CD4-positive, alpha-beta T cell treated with Interleukin-15 for 1 hour (primary cell): Measurements from ENCODE around the gene ATXN2.
"Not testable (repeated sequence)": the region's sequence is repeated elsewhere in the genome, so short reads cannot be mapped to it uniquely, and the experiment has no call there.

Experiments used
- DNase-seq: peaks from one replicate; pipeline ENCODE4 v3.0.0-alpha.2; 2020

The ATXN2 gene

DNA sequence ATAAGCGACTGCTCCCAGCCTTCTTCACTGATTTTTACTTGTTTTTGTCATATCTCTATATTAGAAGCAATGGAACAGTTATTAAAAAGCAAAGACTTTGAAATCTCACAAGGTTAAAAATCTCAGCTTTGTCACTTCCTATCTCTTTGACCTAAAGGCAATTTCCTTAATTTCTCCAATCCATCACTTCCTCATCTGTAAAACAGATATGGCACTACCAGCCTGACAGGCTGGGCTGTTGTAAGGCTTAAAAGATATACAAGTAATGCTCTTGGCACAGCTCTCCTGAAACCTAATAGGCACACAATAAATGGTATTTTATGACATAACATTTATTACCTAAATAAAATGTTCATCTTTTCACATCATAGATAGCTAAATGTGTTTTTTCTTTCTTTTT lies 25.6 kb downstream of the ATXN2 start:
- no peak for DNase-seq

DNA sequence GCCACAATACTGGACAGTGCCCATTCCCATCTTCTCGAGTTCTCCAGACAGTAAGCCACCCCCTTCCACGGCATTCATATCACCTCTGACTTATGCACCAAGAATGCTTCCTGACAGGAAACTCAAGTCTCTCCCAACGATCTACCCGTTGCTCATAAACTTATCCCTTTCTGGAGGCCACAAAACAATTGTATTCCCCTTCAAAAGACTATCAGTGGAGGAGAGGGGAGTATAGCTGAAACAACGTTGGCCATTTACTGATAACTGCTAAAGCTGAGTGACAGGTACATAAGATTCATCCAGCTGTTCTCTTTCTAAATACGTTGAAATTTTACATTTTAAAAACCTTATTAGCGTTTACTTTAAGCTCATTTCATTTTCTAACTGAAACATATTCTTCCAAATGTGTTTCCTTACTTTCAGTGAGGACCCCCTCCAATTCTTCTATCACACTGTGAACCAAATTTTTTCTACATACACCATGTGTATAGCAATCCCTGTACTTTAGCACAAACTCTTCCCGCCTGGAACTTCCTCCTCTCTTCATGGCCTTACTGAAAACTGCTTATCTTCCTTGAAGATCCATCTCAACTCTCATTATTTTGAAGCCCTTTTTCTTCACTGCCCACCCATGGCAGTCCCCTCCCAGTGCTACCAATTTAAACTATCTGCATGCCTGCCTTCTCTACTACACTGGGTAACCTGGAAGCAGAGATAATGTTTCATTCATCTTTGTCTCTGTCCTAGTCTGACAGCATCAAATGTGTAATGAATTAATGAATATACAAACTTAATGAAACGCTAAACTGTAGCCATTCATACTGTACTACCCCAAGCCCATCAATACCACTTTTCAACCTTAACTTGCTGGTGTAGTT lies 28.8 kb downstream of the ATXN2 start:
- DNase-seq: no peak

DNA sequence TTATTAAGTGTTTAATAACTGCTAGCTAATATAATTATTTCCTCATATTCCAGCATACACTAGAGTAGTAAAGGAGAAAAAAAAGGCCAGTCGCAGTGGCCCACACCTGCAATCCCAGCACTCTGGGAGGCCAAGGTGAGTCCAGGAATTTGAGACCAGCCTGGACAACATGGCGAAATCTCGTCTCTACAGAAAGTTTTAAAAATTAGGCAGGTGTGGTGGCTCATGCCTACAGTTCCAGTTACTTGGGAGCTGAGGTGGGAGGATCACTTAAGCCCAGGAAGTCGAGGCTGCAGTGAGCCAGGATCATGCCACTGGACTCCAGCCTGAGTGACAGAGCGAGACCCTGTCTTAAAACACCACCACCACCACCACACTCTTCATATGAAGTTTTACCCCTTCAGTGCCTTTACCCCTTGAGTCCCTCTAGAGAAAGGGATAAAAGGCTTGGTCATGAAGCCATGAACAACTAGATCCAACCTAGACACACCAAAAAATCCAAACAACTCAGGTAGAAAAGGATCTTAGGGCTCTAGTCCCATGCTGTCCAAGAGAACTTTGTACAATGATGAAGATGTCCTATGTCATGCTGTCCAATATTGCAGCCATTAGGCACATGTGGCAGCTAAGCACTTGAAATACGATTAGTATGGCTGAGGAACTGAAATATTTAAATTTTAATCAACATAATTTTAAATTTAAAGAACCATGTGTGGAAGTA lies 29.6 kb downstream of the ATXN2 start:
- DNase-seq: no peak

DNA sequence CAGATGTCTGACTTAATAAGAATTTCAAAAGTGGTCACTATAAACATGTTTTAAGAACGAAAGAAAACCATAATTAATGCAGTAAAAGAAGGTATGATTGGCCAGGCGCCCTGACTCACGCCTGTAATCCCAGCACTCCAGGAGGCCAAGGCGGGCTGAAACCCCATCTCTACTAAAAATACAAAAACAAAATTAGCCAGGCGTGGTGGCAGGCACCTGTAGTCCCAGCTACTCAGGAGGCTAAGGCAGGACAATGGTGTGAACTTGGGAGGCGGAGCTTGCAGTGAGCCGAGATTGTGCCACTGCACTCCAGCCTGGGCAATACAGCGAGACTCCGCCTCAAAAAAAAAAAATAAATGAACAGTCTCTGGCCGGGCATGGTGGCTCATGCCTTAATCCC lies 38.3 kb downstream of the ATXN2 start:
- DNase-seq: not testable (repeated sequence)

DNA sequence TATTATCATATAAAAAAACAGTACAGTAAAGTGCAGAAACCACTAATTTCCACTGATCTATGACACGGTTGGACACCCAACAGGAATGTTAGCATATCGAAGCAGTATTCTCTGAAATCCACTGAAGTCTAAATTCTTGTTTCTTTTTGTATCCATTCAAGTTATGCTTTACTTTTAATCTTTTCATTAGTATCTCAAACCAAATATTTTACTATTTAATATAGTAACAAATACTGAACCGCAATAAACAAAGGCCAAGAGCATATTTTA lies 41.1 kb downstream of the ATXN2 start:
- no peak for DNase-seq

DNA sequence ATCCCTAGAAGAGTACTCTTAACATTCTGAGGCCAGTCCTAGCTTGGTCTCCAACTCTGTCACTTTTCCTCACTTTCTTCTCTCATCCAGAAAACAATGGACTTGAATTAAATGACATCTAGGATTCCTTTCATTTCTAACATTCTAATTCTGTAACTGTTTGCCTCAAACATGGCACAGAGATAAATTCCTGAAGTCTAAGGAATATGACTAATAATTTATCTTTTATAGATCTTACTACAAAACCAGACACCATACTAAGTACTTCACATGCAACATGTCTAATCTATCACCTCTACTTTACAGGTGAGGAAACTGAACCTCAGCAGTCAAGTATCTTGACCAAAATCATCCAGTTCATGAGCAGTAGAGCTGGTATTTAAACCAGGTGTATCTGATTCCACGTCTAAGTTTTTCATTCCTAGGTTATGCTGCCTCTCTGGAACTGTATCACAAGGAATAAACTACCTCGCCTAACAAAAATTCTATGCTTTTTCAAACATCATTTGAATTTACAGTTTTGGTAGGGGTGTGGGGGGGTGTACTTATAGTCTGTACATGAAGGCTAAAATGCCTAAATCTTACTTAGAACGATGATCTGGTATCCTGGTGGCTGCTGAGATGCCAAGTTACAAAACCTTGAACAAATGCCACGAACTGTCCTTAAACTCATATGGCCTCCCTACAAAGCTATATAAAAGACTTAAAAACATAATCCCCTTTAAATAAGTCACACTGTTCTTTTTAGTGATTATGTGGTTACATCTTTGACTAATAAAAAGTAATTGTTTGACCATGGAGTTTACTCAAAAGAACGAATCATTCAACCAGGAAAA lies 41.6 kb downstream of the ATXN2 start:
- no peak for DNase-seq

DNA sequence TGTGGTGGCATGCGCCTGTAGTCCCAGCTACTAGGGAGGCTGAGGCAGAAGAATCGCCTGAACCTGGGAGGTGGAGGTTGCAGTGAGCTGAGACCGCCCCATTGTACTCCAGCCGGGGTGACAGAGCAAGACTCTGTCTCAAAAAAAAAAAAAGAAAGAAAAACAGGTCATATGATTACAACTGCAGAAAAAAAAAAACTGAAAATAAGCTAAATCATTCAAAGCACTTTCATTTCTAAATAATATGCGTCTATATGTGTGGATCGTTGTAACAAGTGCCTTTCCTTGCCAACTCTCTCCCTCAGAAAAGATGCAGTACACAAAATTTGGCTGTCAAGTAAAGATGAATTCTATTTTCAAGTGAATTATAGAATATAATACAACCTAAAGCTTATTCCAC lies 42.4 kb downstream of the ATXN2 start:
- no peak for DNase-seq

DNA sequence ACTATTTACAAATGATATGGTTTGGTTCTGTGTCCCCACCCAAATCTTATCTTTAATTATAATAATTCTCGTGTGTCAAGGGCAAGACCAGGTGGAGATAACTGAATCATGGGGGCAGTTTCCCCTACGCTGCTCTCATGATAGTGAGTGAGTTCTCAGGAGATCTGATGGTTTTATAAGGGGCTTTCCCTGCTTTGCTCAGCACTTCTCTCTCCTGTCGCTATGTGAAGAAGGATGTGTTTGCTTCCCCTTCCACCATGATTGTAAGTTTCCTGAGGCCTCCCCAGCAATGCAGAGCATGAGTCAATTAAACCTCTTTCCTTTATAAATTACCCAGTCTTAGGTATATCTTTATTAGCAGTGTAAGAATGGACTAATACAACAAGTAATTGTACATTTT lies 43.8 kb downstream of the ATXN2 start:
- not testable (repeated sequence) for DNase-seq

DNA sequence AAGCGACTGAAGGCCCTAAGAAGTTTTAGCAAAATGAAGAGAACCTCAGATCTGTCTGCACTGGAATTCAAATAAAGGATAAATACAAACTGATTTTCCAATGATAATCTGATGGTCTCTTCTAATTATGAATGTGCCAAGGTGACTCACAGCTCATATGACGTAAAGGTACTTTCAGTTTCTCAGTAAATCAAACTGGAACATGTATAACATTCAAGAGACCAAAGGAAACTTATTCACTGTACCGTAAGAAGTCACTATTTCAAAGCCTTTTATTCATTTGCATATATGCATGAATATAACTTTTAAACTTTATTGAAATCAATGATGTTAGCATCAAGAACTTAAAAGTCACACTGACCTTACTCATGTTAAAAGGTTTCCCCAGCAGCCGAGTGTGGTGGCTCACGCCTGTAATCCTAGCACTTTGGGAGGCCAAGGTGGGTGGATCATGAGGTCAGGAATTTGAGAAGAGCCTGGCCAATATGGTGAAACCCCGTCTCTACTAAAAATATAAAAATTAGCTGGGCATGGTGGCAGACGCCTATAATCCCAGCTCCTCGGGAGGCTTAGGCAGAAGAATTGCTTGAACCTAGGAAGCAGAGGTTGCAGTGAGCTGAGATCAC lies 52.2 kb downstream of the ATXN2 start:
- no peak for DNase-seq

DNA sequence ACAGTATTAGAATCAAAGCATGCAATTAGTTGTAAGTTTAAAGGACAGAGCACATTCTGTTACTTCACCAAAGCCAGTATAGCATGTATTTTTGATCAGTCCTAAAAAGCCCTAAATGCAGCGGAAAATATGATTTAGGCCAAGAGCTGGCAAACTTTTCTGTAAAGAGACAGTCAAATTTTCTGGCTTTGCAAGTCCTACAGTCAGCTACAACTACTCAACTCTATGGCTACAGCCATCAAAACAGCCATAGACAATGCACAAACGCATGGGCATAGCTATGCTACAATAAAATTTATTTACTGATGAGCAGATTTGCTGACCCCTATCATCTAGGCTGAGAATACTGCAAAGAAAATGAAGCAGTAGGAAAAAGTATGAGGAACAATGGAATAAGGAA lies 52.9 kb downstream of the ATXN2 start:
- DNase-seq: no peak

DNA sequence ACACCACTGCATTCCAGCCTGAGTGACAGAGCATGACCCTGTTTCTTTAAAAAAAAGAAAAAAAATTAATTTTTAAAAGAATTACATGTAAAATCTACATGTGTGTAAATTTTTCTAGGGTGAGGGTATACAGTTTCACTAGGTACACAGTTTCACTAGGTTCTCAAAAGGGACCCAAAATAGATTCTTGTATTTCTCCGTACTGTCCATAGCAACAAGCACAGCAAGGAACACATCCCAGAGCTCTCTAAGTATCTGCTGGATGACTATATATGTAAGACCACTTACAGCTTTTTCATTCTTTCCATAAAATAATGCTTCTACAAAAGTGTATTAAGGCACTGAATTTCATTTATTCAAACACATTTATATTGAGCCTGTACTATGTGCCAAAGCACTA lies 55.1 kb downstream of the ATXN2 start:
- DNase-seq: no peak

DNA sequence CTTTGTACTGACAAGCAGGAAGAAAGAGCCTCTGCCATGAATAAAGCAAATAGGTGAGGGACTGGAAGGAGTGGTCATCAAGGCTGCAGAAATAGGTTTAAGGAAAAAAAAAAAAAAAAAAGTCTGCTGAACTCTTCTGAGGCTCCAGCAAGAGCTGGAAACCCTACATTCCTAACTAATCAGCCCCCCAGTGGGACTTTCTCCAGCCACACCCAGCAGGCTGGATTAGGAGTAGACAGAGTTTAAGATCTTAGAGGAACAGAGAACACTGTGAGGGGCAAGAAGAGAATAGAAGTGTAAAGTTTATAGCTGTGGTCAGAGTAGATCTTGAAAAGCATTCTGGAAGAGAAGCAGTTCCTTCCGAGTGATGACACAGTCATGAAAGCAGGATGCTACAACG lies 66.4 kb downstream of the ATXN2 start:
- DNase-seq: no peak

DNA sequence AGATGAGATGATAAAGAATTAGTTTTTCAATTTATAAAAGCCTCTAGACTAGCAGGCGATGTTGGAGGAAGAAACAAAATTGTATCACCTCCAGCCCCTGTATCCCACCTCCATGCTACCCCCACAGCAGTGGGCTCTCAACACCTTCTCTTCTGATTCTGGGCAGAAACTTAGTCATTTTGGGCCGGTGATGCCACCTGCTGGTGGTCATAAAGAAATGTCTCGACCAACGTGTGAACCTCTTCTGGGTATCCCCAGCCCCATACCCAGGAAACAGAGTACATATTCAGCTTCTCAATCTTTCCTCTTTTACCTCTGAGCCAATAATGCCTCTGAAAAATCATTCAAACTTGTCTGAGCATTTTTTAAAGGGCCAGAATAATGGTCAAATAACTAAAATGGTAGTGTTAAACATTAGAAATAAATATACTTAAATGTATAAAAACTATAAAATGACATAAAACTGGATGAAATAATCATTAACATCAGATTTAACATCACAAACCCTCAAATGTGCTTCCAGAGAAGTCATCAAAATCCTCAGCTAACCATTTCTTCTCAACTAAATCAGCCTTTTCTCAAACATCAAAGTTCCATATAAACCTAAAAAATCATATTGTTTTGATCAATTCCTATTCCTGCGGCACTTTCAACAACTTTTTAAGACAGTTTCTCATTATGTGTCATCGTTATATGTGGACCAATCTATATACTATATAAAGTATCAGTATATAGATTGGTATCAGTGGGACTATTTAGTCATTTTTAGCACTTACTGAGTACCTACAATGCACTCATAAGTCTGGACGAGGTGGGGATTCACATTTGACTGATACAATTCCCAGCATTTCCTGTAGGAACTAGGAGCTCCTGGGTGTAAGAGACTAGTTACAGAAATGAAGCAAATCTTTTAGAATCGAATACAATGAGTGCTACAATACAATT lies 69.4 kb downstream of the ATXN2 start:
- DNase-seq: peak; percentile 65

DNA sequence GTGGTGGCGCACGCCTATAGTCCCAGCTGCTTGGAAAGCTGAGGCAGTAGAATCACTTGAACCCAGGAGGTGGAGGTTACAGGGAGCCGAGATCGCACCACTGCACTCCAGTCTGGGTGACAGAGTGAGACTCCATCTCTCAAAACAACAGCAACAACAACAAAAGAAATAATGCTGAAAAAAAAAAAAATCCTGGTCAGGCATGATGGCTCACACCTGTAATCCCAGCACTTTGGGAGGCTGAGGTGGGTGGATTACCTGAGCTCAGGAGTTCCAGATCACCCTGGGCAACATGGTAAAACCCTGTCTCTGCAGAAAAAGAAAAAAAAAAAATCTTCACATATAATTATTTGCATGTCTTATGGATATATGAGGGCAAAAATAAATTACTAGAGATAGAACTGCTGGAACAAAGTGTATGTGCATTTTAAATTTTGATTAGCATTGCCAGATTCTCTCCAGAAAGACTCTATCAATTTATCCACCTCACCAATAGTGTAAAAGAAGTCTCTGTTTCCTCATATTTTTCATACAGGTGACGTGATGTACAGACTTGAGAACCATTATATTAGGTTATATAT lies 75.4 kb downstream of the ATXN2 start:
- no peak for DNase-seq

DNA sequence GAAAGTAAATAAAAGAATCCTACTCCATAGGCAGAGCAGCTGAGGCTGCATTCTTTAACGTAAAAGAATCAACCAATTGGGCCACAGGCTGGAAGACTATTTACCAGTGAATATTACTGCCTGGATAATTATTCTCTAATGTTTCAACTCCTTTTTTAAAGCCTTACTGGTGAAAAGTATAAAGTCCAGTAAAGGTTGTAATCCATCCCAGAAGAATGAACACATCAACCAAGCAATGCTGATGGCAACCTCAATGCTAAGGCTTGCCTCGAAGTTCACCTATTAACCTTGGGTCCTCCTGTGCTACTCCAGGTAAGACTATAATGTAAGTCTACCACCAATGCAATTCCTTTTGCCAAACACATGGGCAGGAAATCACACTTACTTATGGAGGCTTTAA lies 77.3 kb downstream of the ATXN2 start:
- no peak for DNase-seq

DNA sequence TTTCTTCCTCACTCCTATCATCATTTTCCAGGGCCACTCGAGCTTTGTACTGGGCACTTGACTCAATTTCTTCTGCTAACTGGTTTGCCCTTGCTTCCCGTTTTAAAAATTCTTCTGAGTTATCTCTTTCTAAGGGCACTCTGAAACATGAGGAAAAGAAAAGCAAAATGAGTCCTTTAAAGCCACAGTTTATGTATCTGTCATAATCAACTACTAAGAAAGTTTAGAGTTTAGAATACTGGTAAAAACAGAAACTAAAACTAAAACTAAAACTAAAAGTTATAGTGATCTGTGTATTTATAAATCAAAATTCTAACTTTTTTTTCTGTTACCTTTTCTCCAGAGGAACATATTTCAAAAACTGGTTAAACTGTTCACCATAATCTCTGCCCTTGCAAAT lies 79.2 kb downstream of the ATXN2 start:
- no peak for DNase-seq

DNA sequence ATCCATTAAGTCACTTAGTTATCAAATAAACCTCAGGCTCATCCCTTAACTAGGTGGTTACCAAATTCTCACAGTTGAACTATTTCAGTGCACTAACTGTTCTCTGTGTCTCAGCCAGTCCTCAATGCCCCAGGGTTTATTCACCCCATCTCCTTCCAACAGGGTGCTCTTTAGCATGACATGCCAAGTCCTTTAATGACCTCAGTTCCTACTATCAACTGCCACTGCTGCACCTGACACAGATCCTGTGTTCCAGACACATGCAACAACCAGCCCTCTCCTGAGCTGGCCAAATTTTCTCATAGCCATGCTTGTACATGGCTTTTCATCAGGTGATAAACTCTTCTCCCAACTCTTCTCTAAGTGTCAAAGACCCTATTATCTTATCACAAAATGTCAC lies 80.0 kb downstream of the ATXN2 start:
- DNase-seq: no peak

DNA sequence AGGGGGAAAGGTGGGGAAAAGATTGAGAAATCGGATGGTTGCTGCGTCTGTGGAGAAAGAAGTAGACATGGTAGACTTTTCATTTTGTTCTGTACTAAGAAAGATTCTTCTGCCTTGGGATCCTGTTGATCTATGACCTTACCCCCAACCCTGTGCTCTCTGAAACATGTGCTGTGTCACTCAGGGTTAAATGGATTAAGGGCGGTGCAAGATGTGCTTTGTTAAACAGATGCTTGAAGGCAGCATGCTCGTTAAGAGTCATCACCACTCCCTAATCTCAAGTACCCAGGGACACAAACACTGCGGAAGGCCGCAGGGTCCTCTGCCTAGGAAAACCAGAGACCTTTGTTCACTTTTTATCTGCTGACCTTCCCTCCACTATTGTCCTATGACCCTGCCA lies 91.4 kb downstream of the ATXN2 start:
- DNase-seq: not testable (repeated sequence)

DNA sequence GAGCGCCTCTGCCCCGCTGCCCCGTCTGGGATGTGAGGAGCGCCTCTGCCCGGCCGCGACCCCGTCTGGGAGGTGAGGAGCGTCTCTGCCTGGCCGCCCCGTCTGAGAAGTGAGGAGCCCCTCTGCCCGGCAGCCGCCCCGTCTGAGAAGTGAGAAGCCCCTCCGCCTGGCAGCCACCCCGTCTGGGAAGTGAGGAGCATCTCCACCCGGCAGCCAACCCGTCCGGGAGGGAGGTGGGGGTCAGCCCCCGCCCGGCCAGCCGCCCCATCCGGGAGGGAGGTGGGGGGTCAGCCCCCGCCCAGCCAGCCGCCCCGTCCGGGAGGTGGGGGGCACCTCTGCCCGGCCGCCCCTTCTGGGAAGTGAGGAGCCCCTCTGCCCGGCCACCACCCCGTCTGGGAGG lies 91.9 kb downstream of the ATXN2 start:
- DNase-seq: not testable (repeated sequence)

DNA sequence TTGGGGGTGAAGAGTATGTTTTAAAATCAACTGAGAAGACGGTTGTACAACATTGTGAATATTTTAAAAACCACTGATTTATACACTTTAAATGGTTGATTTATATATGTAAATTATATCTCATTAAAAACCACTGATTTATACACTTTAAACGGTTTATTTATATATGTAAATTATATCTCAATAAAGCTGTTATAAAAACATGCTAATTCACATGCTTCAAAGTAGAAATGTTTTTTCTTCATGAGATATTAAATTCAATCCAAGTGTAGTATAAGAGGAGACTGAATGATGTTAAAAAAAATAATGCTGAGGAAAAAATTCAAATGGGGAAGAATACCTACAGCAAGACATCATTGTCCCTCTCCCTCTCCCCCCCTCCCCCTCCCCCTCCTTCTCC lies 92.9 kb downstream of the ATXN2 start:
- DNase-seq: no peak

DNA sequence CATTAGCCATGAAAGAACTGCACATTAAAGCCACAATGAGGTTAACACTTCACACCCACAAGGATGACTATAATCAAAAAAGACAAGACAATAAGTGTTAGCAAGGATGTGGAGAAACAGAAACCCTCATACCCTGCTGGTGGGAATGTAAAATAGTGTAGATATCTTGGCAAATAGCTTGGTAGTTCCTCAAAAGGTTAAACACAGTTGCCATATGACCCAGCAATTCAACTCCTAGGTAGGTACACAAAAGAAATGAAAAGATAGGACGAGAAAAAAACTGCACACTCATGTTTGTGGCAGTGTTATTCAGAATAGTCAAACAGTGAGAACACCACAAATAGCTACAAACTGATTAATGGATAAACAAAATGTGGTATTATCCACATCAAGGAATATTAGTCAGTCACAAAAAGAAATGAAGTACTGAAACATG lies 93.5 kb downstream of the ATXN2 start:
- DNase-seq: no peak

DNA sequence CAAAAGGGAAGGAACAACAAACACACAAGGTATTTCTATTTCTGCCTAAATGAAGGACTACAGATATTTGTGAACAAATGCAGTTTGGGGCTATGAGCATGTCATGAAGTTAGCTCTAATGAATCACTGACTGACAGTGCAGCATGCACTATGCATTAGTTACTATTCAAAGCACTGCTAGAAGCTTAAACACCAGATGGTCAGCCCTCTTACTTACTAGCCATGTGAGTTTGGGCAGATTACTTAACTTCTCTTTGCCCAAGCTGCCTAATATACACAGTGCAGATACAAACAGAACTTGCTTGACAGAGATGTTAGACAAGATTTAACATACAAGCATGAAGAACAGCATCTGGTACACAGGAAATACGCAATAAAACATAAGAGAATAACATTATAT lies 96.0 kb downstream of the ATXN2 start:
- DNase-seq: no peak
